ENCODE data around the gene LRRC17. TPM values are rescaled to one million over a fixed set of nuclear protein-coding genes. Genes with fewer than 3 reads are reported as not detected.

The LRRC17 gene
- total RNA-seq, 4 donors from 2014 or later = 0.83 to 3.5 (median 2.6) TPM

DNA sequence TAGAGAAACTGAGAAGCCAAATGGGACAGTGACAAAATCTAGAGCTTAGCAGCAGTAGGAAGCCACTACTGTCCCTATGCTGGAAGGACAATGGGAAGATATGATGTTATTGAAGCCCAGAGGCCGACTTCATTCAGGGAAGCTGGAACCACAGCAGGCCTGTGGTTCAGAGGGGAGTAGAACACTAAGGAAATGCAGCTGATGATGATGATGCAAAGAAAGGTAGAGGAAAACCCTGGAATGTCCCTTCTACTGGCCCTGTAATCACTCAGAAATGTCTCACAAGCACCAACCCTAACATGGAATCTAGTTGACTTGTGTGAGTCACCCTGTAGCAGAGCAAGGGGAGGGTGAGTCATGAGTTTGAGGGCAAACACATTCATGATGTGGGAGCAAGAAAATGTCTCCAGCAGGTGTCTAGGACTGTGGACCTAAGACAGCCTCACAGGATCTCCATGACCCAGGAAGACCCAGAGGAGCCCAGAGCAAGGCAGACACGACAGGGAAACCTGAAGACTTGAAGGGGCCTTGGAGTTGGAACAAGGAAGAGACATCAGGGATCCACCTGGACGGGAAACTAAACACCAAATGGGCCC is 37.0 kb upstream of the LRRC17 start:
- intact Hi-C loops (cut with DNase I) = no loop called here

DNA sequence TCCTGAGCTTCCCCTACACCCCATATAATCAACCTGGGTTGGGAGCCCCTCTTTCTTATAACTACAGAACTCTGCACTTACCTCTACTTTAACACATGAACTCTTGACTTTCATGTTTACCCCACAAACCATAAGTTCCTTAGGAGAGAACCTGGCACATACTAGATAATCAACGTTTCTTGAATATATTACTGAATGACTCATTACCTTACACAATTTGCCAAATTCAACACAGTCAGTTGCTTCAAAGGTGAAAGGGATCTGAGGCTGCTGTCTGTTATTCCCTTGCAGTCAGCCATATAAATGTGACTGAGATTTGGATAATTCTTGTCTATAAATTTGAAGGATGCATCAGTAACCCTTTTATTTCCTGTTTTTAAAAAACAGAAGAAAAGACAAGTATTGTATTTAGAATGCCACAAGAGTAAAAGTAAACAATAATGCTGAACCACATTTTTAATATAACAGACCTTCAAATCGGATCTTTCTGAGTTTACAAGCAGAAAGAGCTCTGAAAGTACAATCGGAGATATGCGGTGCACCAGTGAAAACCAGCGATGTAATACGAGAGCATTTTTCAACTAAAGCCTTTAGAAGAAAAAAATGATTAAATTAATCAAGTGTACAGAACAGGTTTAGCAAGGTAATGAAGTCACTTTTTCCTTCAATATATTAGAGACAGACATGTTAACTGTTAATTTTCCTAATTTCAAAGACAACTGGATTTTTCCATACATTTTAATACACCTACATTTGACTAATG is 29.5 kb upstream of the LRRC17 start:
- intact Hi-C loops (cut with DNase I) = no loop called here
- Histone ChIP-seq H3K9me3 (no peaks in the 10 kb centered on the region), H3K4me1 (no peaks in the 10 kb centered on the region), H3K4me3 (no peak overlapping the region), H3K27me3 (no peaks in the 10 kb centered on the region), H3K36me3 (no peaks in the 10 kb centered on the region), H3K27ac (replicated peaks in 1 of 4) (no peak overlapping the region)
- TF ChIP-seq, protein P1, sequence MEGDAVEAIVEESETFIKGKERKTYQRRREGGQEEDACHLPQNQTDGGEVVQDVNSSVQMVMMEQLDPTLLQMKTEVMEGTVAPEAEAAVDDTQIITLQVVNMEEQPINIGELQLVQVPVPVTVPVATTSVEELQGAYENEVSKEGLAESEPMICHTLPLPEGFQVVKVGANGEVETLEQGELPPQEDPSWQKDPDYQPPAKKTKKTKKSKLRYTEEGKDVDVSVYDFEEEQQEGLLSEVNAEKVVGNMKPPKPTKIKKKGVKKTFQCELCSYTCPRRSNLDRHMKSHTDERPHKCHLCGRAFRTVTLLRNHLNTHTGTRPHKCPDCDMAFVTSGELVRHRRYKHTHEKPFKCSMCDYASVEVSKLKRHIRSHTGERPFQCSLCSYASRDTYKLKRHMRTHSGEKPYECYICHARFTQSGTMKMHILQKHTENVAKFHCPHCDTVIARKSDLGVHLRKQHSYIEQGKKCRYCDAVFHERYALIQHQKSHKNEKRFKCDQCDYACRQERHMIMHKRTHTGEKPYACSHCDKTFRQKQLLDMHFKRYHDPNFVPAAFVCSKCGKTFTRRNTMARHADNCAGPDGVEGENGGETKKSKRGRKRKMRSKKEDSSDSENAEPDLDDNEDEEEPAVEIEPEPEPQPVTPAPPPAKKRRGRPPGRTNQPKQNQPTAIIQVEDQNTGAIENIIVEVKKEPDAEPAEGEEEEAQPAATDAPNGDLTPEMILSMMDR (IDR thresholded peaks at IDR 0.05) = no peak
- no peak for TF ChIP-seq POLR2AphosphoS5 (IDR thresholded peaks at IDR 0.05)
- TF ChIP-seq EP300 (IDR thresholded peaks at IDR 0.05) = no peak
- TF ChIP-seq POLR2A (IDR thresholded peaks at IDR 0.05; ENCODE audit: low read depth) = no peak
- WGBS = 52% methylated on average over 6 of the region's 6 CpGs
- no peak for DNase-seq (ENCODE audit: extremely low spot score)

More for the DNA sequence above, 37.0 kb upstream of the LRRC17 start:
- 93% methylated on average over 3 of the region's 3 CpGs for WGBS
- DNase-seq (ENCODE audit: extremely low spot score) = no peak
- no peaks in the 10 kb centered on the region for H3K27me3 ChIP-seq
- TF ChIP-seq POLR2AphosphoS5 (IDR thresholded peaks at IDR 0.05) (no peak), POLR2A (IDR thresholded peaks at IDR 0.05; ENCODE audit: low read depth) (no peak)
- TF ChIP-seq, protein P1 (IDR thresholded peaks at IDR 0.05) = no peak
- H3K4me1 ChIP-seq = peaks cover 0 to 11% (median 4%) of the 10 kb centered on the region in 4 donors
- no peaks in the 10 kb centered on the region for H3K9me3 ChIP-seq
- H3K36me3 ChIP-seq = no peaks in the 10 kb centered on the region
- H3K27ac ChIP-seq (replicated peaks in 1 of 4) = no peak overlapping the region
- no peak overlapping the region for H3K4me3 ChIP-seq

- H3K4me1 ChIP-seq = peaks cover 13 to 42% (median 36%) of the 10 kb centered on the region in 4 donors
- no peak for TF ChIP-seq POLR2A (IDR thresholded peaks at IDR 0.05; ENCODE audit: low read depth)
- TF ChIP-seq, protein P1 (IDR thresholded peaks at IDR 0.05) = no peak
- no peaks in the 10 kb centered on the region for H3K9me3 ChIP-seq
- H3K27ac ChIP-seq (replicated peaks in 1 of 4) = no peak overlapping the region
- H3K27me3 ChIP-seq = no peaks in the 10 kb centered on the region
- WGBS = 89% methylated on average over 3 of the region's 3 CpGs
- intact Hi-C loops (cut with DNase I) = no loop called here
- no peak for DNase-seq (ENCODE audit: extremely low spot score)
- H3K4me3 ChIP-seq = no peak overlapping the region
- no peaks in the 10 kb centered on the region for H3K36me3 ChIP-seq
These were observed 24.1 kb upstream of the LRRC17 start for GRCh38 chr7:102888561-102889233.

DNA sequence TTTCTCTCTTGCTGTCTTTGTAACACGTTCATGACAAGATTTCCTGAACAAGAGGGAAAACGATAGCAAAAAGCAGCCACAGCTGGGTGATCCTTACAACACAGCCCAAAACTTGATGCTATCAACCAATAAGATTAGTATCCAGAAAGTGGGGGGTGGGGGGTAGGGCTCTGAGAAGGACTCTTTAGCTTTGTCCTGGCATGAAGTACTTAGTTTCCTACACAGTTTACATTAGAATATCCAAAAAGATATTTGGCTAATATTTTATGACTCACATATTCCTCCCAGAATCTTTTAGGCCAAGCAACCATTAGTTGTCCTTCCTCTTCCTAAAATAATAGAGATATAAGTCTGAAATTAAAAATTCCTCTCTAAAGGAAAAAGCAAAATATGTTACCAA is 22.9 kb upstream of the LRRC17 start:
- peaks cover 13 to 46% (median 38%) of the 10 kb centered on the region in 4 donors for H3K4me1 ChIP-seq
- 44% methylated on average over 2 of the region's 2 CpGs for WGBS
- no peak for TF ChIP-seq POLR2A (IDR thresholded peaks at IDR 0.05; ENCODE audit: low read depth)
- TF ChIP-seq, protein P1 (IDR thresholded peaks at IDR 0.05) = no peak
- no peak for TF ChIP-seq EP300 (IDR thresholded peaks at IDR 0.05)
- no peak for TF ChIP-seq POLR2AphosphoS5 (IDR thresholded peaks at IDR 0.05)
- no peaks in the 10 kb centered on the region for H3K36me3 ChIP-seq
- H3K27ac ChIP-seq (replicated peaks in 1 of 4) = peak overlapping the region in 3 of 4 donors; percentile 24 to 68 (median 32)
- intact Hi-C loops (cut with DNase I) = no loop called here
- no peak overlapping the region for H3K4me3 ChIP-seq
- DNase-seq (ENCODE audit: extremely low spot score) = peak; percentile 39
- no peaks in the 10 kb centered on the region for H3K27me3 ChIP-seq
- H3K9me3 ChIP-seq = no peaks in the 10 kb centered on the region

Data from esophagus muscularis mucosa (tissue), 4 donors.